ENCODE measurements around the gene DNAJA4. TPM values are rescaled to one million over a fixed set of nuclear protein-coding genes. Genes with fewer than 3 reads are reported as not detected.

Gene DNAJA4
- total RNA-seq, 1 donor = 2.2 TPM

DNA sequence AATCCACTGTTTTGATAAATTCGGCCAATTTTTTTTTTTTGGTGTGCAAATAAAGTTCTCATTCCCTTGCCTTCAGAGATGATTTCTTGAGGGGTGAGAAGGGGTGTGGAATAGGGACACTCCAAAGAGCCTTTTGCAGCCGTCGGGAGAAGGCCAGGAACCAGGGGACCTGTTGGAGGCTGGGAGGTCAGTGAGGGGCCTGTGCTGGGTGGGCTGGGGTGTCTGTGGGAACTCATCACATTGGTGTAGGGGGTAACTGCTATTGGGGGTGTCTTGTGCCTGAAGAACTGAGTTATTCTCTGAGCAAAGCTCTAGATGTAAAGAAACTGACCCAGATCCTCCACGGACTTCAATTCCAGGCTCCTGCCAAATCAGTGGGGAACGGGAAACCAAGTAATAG, 48.6 kb downstream of the DNAJA4 start:
- DNase-seq (ENCODE audit: insufficient read length, low spot score, missing footprints) = no peak
- Histone ChIP-seq H3K9me3 (ENCODE audit: low read depth, low read length) (no peaks in the 10 kb centered on the region), H3K79me2 (ENCODE audit: insufficient read depth, low read length) (no peaks in the 10 kb centered on the region), H3K4me3 (ENCODE audit: insufficient read depth, low read length) (no peak overlapping the region), H3K27ac (ENCODE audit: low read depth, low read length) (no peak overlapping the region), H4K20me1 (ENCODE audit: insufficient read depth, low read length) (no peaks in the 10 kb centered on the region), H2AFZ (ENCODE audit: low read length) (no peak overlapping the region), H3K4me2 (ENCODE audit: insufficient read depth, low read length) (no peak overlapping the region), H3K4me1 (ENCODE audit: insufficient read depth, low read length) (no peaks in the 10 kb centered on the region), H3K36me3 (ENCODE audit: insufficient read depth, low read length) (no peaks in the 10 kb centered on the region), H3K27me3 (ENCODE audit: insufficient read depth, low read length) (peaks cover 27% of the 10 kb centered on the region)
- TF ChIP-seq, protein P1, sequence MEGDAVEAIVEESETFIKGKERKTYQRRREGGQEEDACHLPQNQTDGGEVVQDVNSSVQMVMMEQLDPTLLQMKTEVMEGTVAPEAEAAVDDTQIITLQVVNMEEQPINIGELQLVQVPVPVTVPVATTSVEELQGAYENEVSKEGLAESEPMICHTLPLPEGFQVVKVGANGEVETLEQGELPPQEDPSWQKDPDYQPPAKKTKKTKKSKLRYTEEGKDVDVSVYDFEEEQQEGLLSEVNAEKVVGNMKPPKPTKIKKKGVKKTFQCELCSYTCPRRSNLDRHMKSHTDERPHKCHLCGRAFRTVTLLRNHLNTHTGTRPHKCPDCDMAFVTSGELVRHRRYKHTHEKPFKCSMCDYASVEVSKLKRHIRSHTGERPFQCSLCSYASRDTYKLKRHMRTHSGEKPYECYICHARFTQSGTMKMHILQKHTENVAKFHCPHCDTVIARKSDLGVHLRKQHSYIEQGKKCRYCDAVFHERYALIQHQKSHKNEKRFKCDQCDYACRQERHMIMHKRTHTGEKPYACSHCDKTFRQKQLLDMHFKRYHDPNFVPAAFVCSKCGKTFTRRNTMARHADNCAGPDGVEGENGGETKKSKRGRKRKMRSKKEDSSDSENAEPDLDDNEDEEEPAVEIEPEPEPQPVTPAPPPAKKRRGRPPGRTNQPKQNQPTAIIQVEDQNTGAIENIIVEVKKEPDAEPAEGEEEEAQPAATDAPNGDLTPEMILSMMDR (IDR thresholded peaks at IDR 0.05; ENCODE audit: extremely low read depth, low read depth, low read length) = no peak

DNA sequence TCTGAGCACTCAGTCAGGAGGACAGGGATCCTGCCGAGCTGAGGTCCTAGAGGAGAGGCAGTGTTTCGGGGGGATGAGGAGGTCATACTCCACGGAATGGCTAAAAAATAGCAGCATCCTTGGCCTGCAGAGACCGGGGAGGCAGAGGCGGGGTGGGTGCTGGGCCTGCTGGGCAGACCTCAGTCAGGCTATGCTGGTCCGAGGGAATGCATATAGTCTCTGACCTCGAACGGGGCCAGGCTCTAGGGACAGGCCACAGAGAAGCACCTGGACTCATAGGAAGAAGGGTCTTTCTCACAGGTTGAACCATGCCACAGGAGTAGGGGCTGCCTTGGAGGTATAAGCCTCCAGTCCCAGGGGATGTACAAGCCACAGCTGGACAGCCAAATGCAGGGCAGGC, 49.0 kb downstream of the DNAJA4 start:
- H2AFZ ChIP-seq (ENCODE audit: low read length) = no peak overlapping the region
- no peaks in the 10 kb centered on the region for H3K79me2 ChIP-seq (ENCODE audit: insufficient read depth, low read length)
- H3K36me3 ChIP-seq (ENCODE audit: insufficient read depth, low read length) = no peaks in the 10 kb centered on the region
- DNase-seq (ENCODE audit: insufficient read length, low spot score, missing footprints) = peak; percentile 5
- TF ChIP-seq, protein P1 (IDR thresholded peaks at IDR 0.05; ENCODE audit: extremely low read depth, low read depth, low read length) = no peak
- H3K9me3 ChIP-seq (ENCODE audit: low read depth, low read length) = no peaks in the 10 kb centered on the region
- H3K4me1 ChIP-seq (ENCODE audit: insufficient read depth, low read length) = no peaks in the 10 kb centered on the region
- no peak overlapping the region for H3K4me2 ChIP-seq (ENCODE audit: insufficient read depth, low read length)
- peaks cover 27% of the 10 kb centered on the region for H3K27me3 ChIP-seq (ENCODE audit: insufficient read depth, low read length)
- no peaks in the 10 kb centered on the region for H4K20me1 ChIP-seq (ENCODE audit: insufficient read depth, low read length)
- no peak overlapping the region for H3K27ac ChIP-seq (ENCODE audit: low read depth, low read length)
- no peak overlapping the region for H3K4me3 ChIP-seq (ENCODE audit: insufficient read depth, low read length)

DNA sequence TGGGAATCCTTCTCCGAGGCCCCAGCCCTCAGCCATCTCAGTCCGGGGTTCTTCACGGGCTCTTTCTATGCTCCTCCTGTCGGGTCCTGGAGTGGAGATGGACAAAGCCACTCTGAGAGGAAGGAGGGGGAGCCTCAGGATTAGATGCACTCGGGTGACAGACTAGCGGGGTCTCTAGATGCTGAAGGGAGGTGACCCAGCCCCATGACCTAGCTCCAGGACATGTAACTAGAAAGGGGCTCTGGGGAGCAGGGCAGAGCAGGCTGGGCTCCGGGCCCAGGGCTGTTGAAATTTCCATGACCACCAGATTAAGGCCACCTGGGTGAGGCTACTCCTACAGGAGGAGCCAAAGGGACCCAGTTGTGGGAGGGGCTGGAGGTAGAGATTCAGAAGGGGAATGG, 49.8 kb downstream of the DNAJA4 start:
- peak; percentile 6 for DNase-seq (ENCODE audit: insufficient read length, low spot score, missing footprints)

DNA sequence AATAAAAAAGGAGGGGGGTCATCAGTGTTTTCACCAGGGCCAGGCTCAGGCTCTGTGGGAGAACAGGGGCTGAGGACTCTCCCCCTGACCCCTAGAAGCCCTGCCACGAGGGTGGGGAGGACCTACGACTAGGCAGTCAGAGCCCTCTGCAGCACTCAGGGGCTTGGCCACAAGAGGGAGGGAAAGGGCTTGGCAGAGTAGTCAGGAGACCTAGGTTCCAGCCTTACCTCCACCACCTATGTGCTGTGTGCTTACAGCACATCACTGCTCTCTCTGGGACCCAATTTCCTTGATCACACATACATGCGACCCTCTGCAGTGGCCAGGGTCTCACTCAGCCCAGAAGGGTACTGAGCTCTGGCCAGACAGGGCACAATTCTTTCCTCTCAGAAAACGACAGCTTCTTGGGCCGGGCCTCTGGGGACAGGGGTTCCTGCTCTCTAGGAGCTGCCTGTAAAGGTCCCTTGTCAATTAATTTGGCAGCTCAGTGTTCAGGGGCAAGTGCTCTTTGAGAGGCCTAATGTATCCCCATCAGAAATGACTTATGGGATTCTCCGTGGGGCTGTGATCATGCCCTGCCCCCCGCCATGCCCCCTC, 51.4 kb downstream of the DNAJA4 start:
- TF ChIP-seq, protein P1 (IDR thresholded peaks at IDR 0.05; ENCODE audit: extremely low read depth, low read depth, low read length) = peak; percentile 21
- peak; percentile 13 for DNase-seq (ENCODE audit: insufficient read length, low spot score, missing footprints)
- Histone ChIP-seq H2AFZ (ENCODE audit: low read length) (no peak overlapping the region), H3K4me3 (ENCODE audit: insufficient read depth, low read length) (no peak overlapping the region), H3K9me3 (ENCODE audit: low read depth, low read length) (no peaks in the 10 kb centered on the region), H3K27me3 (ENCODE audit: insufficient read depth, low read length) (peaks cover 19% of the 10 kb centered on the region), H3K4me2 (ENCODE audit: insufficient read depth, low read length) (no peak overlapping the region), H3K79me2 (ENCODE audit: insufficient read depth, low read length) (no peaks in the 10 kb centered on the region), H3K36me3 (ENCODE audit: insufficient read depth, low read length) (no peaks in the 10 kb centered on the region), H3K27ac (ENCODE audit: low read depth, low read length) (no peak overlapping the region), H4K20me1 (ENCODE audit: insufficient read depth, low read length) (no peaks in the 10 kb centered on the region), H3K4me1 (ENCODE audit: insufficient read depth, low read length) (no peaks in the 10 kb centered on the region)

More for the DNA sequence above, 49.8 kb downstream of the DNAJA4 start:
- Histone ChIP-seq H3K79me2 (ENCODE audit: insufficient read depth, low read length) (no peaks in the 10 kb centered on the region), H2AFZ (ENCODE audit: low read length) (no peak overlapping the region), H3K4me3 (ENCODE audit: insufficient read depth, low read length) (no peak overlapping the region), H3K27me3 (ENCODE audit: insufficient read depth, low read length) (peaks cover 22% of the 10 kb centered on the region), H3K27ac (ENCODE audit: low read depth, low read length) (no peak overlapping the region), H3K36me3 (ENCODE audit: insufficient read depth, low read length) (no peaks in the 10 kb centered on the region), H3K4me1 (ENCODE audit: insufficient read depth, low read length) (no peaks in the 10 kb centered on the region), H3K4me2 (ENCODE audit: insufficient read depth, low read length) (no peak overlapping the region), H3K9me3 (ENCODE audit: low read depth, low read length) (no peaks in the 10 kb centered on the region), H4K20me1 (ENCODE audit: insufficient read depth, low read length) (no peaks in the 10 kb centered on the region)
- TF ChIP-seq, protein P1 (IDR thresholded peaks at IDR 0.05; ENCODE audit: extremely low read depth, low read depth, low read length) = no peak

Measured in osteoblast (primary cell).